GM12878 (cell line): Measurements from ENCODE around the gene RGS12.

Experiments
- ATF7 ChIP-seq: fragments of 450-650 bp; IDR thresholded peaks from 2 replicates; pipeline ENCODE4 v1.6.1; 2016; ENCODE audit warnings: low read depth, mild to moderate bottlenecking
- CEBPB ChIP-seq, 2 experiments: fragments of 150-350 bp in 1 of 2; IDR thresholded peaks; 2 replicates each; pipeline ENCODE4 v1.6.1; 2012 to 2014; ENCODE audit warnings: low read depth in 2 of 2, low read length in 2 of 2, borderline replicate concordance in 1 of 2, inconsistent platforms in 1 of 2
- EP300 ChIP-seq, 2 experiments: fragments of 150-350 bp in 1 of 2; IDR thresholded peaks; 2 replicates each; pipeline ENCODE4 v1.6.1; 2011 to 2012; ENCODE audit warnings: low read depth in 2 of 2, low read length in 2 of 2, borderline replicate concordance in 1 of 2, improper control_type of control experiment in 1 of 2, inconsistent platforms in 1 of 2; ENCODE audit not compliant: control insufficient read depth in 1 of 2
- MEF2A ChIP-seq: IDR thresholded peaks from 2 replicates; pipeline ENCODE4 v1.6.1; 2011; ENCODE audit warnings: low read depth, mild to moderate bottlenecking, low read length, moderate library complexity; ENCODE audit not compliant: insufficient read depth
- POLR2AphosphoS5 ChIP-seq: IDR thresholded peaks from 2 replicates; pipeline ENCODE4 v1.6.1; 2011; ENCODE audit warnings: mild to moderate bottlenecking, low read length, inconsistent platforms
- ZNF24 ChIP-seq: fragments of 450-650 bp; IDR thresholded peaks from 2 replicates; pipeline ENCODE4 v1.6.1; 2017; ENCODE audit warnings: antibody characterized with exemption, mild to moderate bottlenecking
- TF ChIP-seq, protein P1 (sequence below), 3 experiments: IDR thresholded peaks in 2 of 3; conservative IDR thresholded peaks in 1 of 3; 2 replicates each; pipeline ENCODE4 v1.5.1; 2011; ENCODE audit warnings: low read depth in 3 of 3, low read length in 3 of 3, mild to moderate bottlenecking in 3 of 3, control low read depth in 2 of 3, moderate library complexity in 2 of 3, inconsistent platforms in 1 of 3, mixed read lengths in 1 of 3; ENCODE audit not compliant: control insufficient read depth in 2 of 3, insufficient read depth in 1 of 3; ENCODE audit errors: extremely low read depth in 1 of 3

- TF ChIP-seq CEBPB (IDR thresholded peaks at IDR 0.05; ENCODE audit: borderline replicate concordance in 1 of 2, low read depth in 2 of 2, low read length in 2 of 2), result no peak
- TF ChIP-seq, protein P1, sequence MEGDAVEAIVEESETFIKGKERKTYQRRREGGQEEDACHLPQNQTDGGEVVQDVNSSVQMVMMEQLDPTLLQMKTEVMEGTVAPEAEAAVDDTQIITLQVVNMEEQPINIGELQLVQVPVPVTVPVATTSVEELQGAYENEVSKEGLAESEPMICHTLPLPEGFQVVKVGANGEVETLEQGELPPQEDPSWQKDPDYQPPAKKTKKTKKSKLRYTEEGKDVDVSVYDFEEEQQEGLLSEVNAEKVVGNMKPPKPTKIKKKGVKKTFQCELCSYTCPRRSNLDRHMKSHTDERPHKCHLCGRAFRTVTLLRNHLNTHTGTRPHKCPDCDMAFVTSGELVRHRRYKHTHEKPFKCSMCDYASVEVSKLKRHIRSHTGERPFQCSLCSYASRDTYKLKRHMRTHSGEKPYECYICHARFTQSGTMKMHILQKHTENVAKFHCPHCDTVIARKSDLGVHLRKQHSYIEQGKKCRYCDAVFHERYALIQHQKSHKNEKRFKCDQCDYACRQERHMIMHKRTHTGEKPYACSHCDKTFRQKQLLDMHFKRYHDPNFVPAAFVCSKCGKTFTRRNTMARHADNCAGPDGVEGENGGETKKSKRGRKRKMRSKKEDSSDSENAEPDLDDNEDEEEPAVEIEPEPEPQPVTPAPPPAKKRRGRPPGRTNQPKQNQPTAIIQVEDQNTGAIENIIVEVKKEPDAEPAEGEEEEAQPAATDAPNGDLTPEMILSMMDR (IDR thresholded peaks at IDR 0.05 in 2 of 3, conservative IDR thresholded peaks at IDR 0.05 in 1 of 3; ENCODE audit: control insufficient read depth in 2 of 3, extremely low read depth in 1 of 3, insufficient read depth in 1 of 3, low read depth in 3 of 3, low read length in 3 of 3), result no peak
- TF ChIP-seq EP300 (IDR thresholded peaks at IDR 0.05; ENCODE audit: borderline replicate concordance in 1 of 2, control insufficient read depth in 1 of 2, low read depth in 2 of 2, low read length in 2 of 2), result no peak
- no peak for TF ChIP-seq MEF2A
- TF ChIP-seq POLR2AphosphoS5, result no peak
- TF ChIP-seq ZNF24, result no peak
- no peak for TF ChIP-seq ATF7
Measured at GRCh38 chr4:3317656-3318211, 24.9 kb downstream of the RGS12 start.
